Fibroblast of mammary gland (primary cell): ENCODE measurements around the gene PDHB.
"Not testable (repeated sequence)": the region's sequence is repeated elsewhere in the genome, so short reads cannot be mapped to it uniquely, and the experiment has no call there.

ENCODE experiments used
- DNase-seq: peaks from one replicate; pipeline ENCODE4 v3.0.0-alpha.2; 2010; ENCODE audit warnings: low read depth
- H3K4me3 ChIP-seq: 2 replicates; pipeline ENCODE4 v1.5.1; 2011; ENCODE audit warnings: low read depth, mild to moderate bottlenecking, low read length, moderate library complexity; ENCODE audit not compliant: control insufficient read depth
- CTCF ChIP-seq: conservative IDR thresholded peaks from 2 replicates; pipeline ENCODE4 v1.5.1; 2011; ENCODE audit warnings: low read depth, low read length, inconsistent platforms; ENCODE audit not compliant: control insufficient read depth, insufficient read depth

Gene PDHB

GRCh38 chr3:58463942-58464271, 30.3 kb upstream of the PDHB start:
- no peak for TF ChIP-seq CTCF
- H3K4me3 ChIP-seq = no peak overlapping the region
- no peak for DNase-seq

- no peak overlapping the region for H3K4me3 ChIP-seq
- peak; percentile 89 for TF ChIP-seq CTCF
- peak; percentile 94 for DNase-seq
Observed at GRCh38 chr3:58463181-58463941, 29.7 kb upstream of the PDHB start.

- TF ChIP-seq CTCF = no peak
- DNase-seq = no peak
- no peak overlapping the region for H3K4me3 ChIP-seq
Observed at GRCh38 chr3:58462829-58463180, 29.2 kb upstream of the PDHB start.

- no peak overlapping the region for H3K4me3 ChIP-seq
- TF ChIP-seq CTCF = no peak
- DNase-seq = peak; percentile 19
Observed at GRCh38 chr3:58459160-58459559, 25.5 kb upstream of the PDHB start.

- no peak for DNase-seq
- TF ChIP-seq CTCF = no peak
Observed at GRCh38 chr3:58452176-58452575, 18.5 kb upstream of the PDHB start.

GRCh38 chr3:58441514-58442450, 8.2 kb upstream of the PDHB start:
- H3K4me3 ChIP-seq = no peak overlapping the region
- no peak for TF ChIP-seq CTCF
- no peak for DNase-seq

More at GRCh38 chr3:58452176-58452575, 18.5 kb upstream of the PDHB start:
- no peak overlapping the region for H3K4me3 ChIP-seq

- not testable (repeated sequence) for DNase-seq, H3K4me3 ChIP-seq
Observed at GRCh38 chr3:58440996-58441355, 7.3 kb upstream of the PDHB start.

GRCh38 chr3:58437276-58437675, 3.6 kb upstream of the PDHB start:
- H3K4me3 ChIP-seq = not testable (repeated sequence)

More at GRCh38 chr3:58437276-58437675, 3.6 kb upstream of the PDHB start:
- DNase-seq = not testable (repeated sequence)
